Glutamatergic neuron (in vitro differentiated cells): ENCODE results near the gene WAC. TPM values are rescaled to one million over a fixed set of nuclear protein-coding genes. Genes with fewer than 3 reads are reported as not detected.
A peak's percentile ranks its signal among the peaks of the same experiment; 100 is the strongest.
"Not testable (repeated sequence)": the region's sequence is repeated elsewhere in the genome, so short reads cannot be mapped to it uniquely, and the experiment has no call there.

Experiments
- DNase-seq: peaks from one replicate; pipeline ENCODE4 v3.0.0; 2022
- H3K27ac Mint-ChIP-seq: one replicate; pipeline ENCODE4 v1.8.0; 2020; ENCODE audit warnings: mild to moderate bottlenecking, mixed read lengths, inconsistent platforms; ENCODE audit not compliant: unreplicated experiment
- H3K27me3 Mint-ChIP-seq: one replicate; pipeline ENCODE4 v1.8.0; 2020; ENCODE audit warnings: mild to moderate bottlenecking, moderate library complexity, mixed read lengths, inconsistent platforms; ENCODE audit not compliant: unreplicated experiment
- H3K36me3 Mint-ChIP-seq: one replicate; pipeline ENCODE4 v1.8.0; 2020; ENCODE audit warnings: mild to moderate bottlenecking, mixed read lengths, inconsistent platforms; ENCODE audit not compliant: unreplicated experiment
- H3K4me1 Mint-ChIP-seq: one replicate; pipeline ENCODE4 v1.8.0; 2020; ENCODE audit warnings: mild to moderate bottlenecking, low read depth, mixed read lengths, inconsistent platforms; ENCODE audit not compliant: unreplicated experiment
- H3K4me3 Mint-ChIP-seq: one replicate; pipeline ENCODE4 v1.8.0; 2020; ENCODE audit warnings: mild to moderate bottlenecking, mixed read lengths, inconsistent platforms; ENCODE audit not compliant: unreplicated experiment
- H3K9me3 Mint-ChIP-seq: one replicate; pipeline ENCODE4 v1.8.0; 2020; ENCODE audit warnings: mild to moderate bottlenecking, moderate library complexity, mixed read lengths, inconsistent platforms; ENCODE audit not compliant: unreplicated experiment
- CTCF ChIP-seq: fragments of 200-600 bp; sonication (generic); IDR thresholded peaks from one replicate; pipeline ENCODE4 v1.5.0; 2021; ENCODE audit not compliant: partially characterized antibody, unreplicated experiment
- total RNA-seq: library from RNA; stranded (reverse); fragmentation: NEBNext Ultra II Directional; extraction: Animal tissue kit (Norgen Biotek cat#: 25700); gene quantifications from one replicate; pipeline ENCODE4 v1.2.1, GENCODE V29; 2021; ENCODE audit not compliant: unreplicated experiment

Gene WAC
- total RNA-seq, 1 donor from 2014 or later = 121 TPM

GRCh38 chr10:28520346-28520745, 12.6 kb upstream of the WAC start:
- Mint-ChIP-seq H3K4me1 (no peaks in the 10 kb centered on the region), H3K27ac (no peak overlapping the region), H3K36me3 (peaks cover 16% of the 10 kb centered on the region), H3K4me3 (no peak overlapping the region), H3K27me3 (peaks cover 4% of the 10 kb centered on the region), H3K9me3 (peaks cover 15% of the 10 kb centered on the region)
- no peak for DNase-seq
- TF ChIP-seq CTCF = no peak

- not testable (repeated sequence) for H3K4me3 Mint-ChIP-seq, H3K4me1 Mint-ChIP-seq, DNase-seq, H3K27me3 Mint-ChIP-seq, H3K27ac Mint-ChIP-seq
- Mint-ChIP-seq H3K9me3 (peaks cover 15% of the 10 kb centered on the region), H3K36me3 (peaks cover 16% of the 10 kb centered on the region)
Observed at GRCh38 chr10:28520828-28521227, 12.1 kb upstream of the WAC start.

- H3K4me3 Mint-ChIP-seq, H3K27ac Mint-ChIP-seq, H3K4me1 Mint-ChIP-seq, H3K27me3 Mint-ChIP-seq, DNase-seq: not testable (repeated sequence)
- peaks cover 16% of the 10 kb centered on the region for H3K36me3 Mint-ChIP-seq
- H3K9me3 Mint-ChIP-seq = peaks cover 15% of the 10 kb centered on the region
Observed at GRCh38 chr10:28521961-28522360, 11.0 kb upstream of the WAC start.

GRCh38 chr10:28523725-28524252, 9.1 kb upstream of the WAC start:
- no peak overlapping the region for H3K4me3 Mint-ChIP-seq
- DNase-seq = no peak
- peaks cover 16% of the 10 kb centered on the region for H3K36me3 Mint-ChIP-seq
- no peak overlapping the region for H3K27ac Mint-ChIP-seq
- H3K9me3 Mint-ChIP-seq = peaks cover 15% of the 10 kb centered on the region
- peaks cover 2% of the 10 kb centered on the region for H3K4me1 Mint-ChIP-seq
- no peaks in the 10 kb centered on the region for H3K27me3 Mint-ChIP-seq
- TF ChIP-seq CTCF = no peak

- Mint-ChIP-seq H3K4me1 (peaks cover 10% of the 10 kb centered on the region), H3K36me3 (no peaks in the 10 kb centered on the region), H3K9me3 (peaks cover 16% of the 10 kb centered on the region), H3K27ac (no peak overlapping the region), H3K27me3 (peaks cover 13% of the 10 kb centered on the region), H3K4me3 (peak overlapping the region; percentile 58)
- no peak for TF ChIP-seq CTCF
- no peak for DNase-seq
Observed at GRCh38 chr10:28530751-28531150, 2.2 kb upstream of the WAC start.

GRCh38 chr10:28533186-28533564, 257 bp downstream of the WAC start:
- DNase-seq = no peak
- Mint-ChIP-seq H3K4me1 (peaks cover 8% of the 10 kb centered on the region), H3K27ac (peak overlapping the region; percentile 100), H3K9me3 (peaks cover 16% of the 10 kb centered on the region), H3K36me3 (no peaks in the 10 kb centered on the region), H3K4me3 (peak overlapping the region; percentile 96), H3K27me3 (peaks cover 13% of the 10 kb centered on the region)
- no peak for TF ChIP-seq CTCF
